ENCODE measurements around the gene TBL1X. TPM values are rescaled to one million over a fixed set of nuclear protein-coding genes. Genes with fewer than 3 reads are reported as not detected.

TBL1X gene
- total and polyA plus RNA-seq, 10 of the 15 experiments (the other 5 are each of a cell fraction or from before 2014, with no cell fraction given), result 4.4 to 26.3 (median 10.6) TPM

GRCh38 chrX:9786798-9787635, 322.2 kb downstream of the TBL1X start:
- FAIRE-seq (no peak), DNase-seq (ENCODE audit: low read depth, low spot score) (no peak), ATAC-seq (no peak)
- Histone ChIP-seq H3K4me1 (ENCODE audit: control insufficient read depth, insufficient read depth, low read length) (no peaks in the 10 kb centered on the region), H3K4me2 (ENCODE audit: control insufficient read depth, insufficient read depth) (no peak overlapping the region), H3K9me3 (replicated peaks; ENCODE audit: control insufficient read depth, insufficient read depth, low read length) (no peaks in the 10 kb centered on the region), H3K4me3 (no peak overlapping the region), H3K36me3 (ENCODE audit: control insufficient read depth in 2 of 2, insufficient read depth in 2 of 2, low read length in 1 of 2) (no peaks in the 10 kb centered on the region), H4K20me1 (ENCODE audit: control insufficient read depth, insufficient read depth) (no peaks in the 10 kb centered on the region), H2AFZ (ENCODE audit: control insufficient read depth, low read depth, low read length) (no peak overlapping the region), H3K79me2 (ENCODE audit: control insufficient read depth, insufficient read depth, low read length) (no peaks in the 10 kb centered on the region), H3K9ac (ENCODE audit: control insufficient read depth, insufficient read depth, low read length) (no peak overlapping the region), H3K27ac (ENCODE audit: control insufficient read depth, insufficient read depth) (no peak overlapping the region), H3K27me3 (replicated peaks in 1 of 2; ENCODE audit: control insufficient read depth in 2 of 2, insufficient read depth in 2 of 2, low read length in 1 of 2) (peaks cover 0 to 2% of the 10 kb centered on the region in 2 experiments; a peak in 2 of 4 replicates)
- POLR2A ChIA-PET, result no interaction called here
- intact Hi-C loops (cut with micrococcal nuclease; ENCODE audit: unreplicated experiment) (no loop called here), in situ Hi-C loops (cut with MboI) (no loop called here)
- BruUV-seq (replicated peaks), result no TSS peak
- CTCF ChIA-PET, result interaction anchor here (0.8 kb wide), 1 partner anchor 14 kb away, joined by 3 read pairs; no protein-coding TSS in a partner anchor
- SMC1A ChIA-PET (ENCODE audit: uncharacterized antibody, unreplicated experiment), result no interaction called here
- 28% methylated on average over 17 of the region's 45 CpGs for WGBS (ENCODE audit: insufficient coverage, insufficient replicate concordance, low lambda C conversion rate, missing lambda C conversion rate)
- RAD21 ChIA-PET (ENCODE audit: unreplicated experiment), result no interaction called here
- TF ChIP-seq ZNF592 (IDR thresholded peaks at IDR 0.05) (no peak), SPI1 (IDR thresholded peaks at IDR 0.05; ENCODE audit: borderline replicate concordance, insufficient read depth, low read depth, low read length) (no peak), ZBED1 (IDR thresholded peaks at IDR 0.05; ENCODE audit: borderline replicate concordance) (no peak), HDGF (IDR thresholded peaks at IDR 0.05) (no peak), CHD4 (IDR thresholded peaks at IDR 0.05) (no peak), ZBTB4 (CRISPR knock-in tag; IDR thresholded peaks at IDR 0.05) (no peak), CUX1 (IDR thresholded peaks at IDR 0.05; ENCODE audit: insufficient replicate concordance, low read depth, low read length) (no peak), EGR1 (IDR thresholded peaks at IDR 0.05; ENCODE audit: borderline replicate concordance in 1 of 2, low read depth in 2 of 2, low read length in 2 of 2) (no peak), POLR2A (IDR thresholded peaks at IDR 0.05; ENCODE audit: low read depth, low read length) (no peak), NR2F1 (conservative IDR thresholded peaks at IDR 0.05) (no peak), JUNB (IDR thresholded peaks at IDR 0.05) (no peak)

All from GM12878 (cell line).